ENCODE data around the gene CBFA2T2.

DNA sequence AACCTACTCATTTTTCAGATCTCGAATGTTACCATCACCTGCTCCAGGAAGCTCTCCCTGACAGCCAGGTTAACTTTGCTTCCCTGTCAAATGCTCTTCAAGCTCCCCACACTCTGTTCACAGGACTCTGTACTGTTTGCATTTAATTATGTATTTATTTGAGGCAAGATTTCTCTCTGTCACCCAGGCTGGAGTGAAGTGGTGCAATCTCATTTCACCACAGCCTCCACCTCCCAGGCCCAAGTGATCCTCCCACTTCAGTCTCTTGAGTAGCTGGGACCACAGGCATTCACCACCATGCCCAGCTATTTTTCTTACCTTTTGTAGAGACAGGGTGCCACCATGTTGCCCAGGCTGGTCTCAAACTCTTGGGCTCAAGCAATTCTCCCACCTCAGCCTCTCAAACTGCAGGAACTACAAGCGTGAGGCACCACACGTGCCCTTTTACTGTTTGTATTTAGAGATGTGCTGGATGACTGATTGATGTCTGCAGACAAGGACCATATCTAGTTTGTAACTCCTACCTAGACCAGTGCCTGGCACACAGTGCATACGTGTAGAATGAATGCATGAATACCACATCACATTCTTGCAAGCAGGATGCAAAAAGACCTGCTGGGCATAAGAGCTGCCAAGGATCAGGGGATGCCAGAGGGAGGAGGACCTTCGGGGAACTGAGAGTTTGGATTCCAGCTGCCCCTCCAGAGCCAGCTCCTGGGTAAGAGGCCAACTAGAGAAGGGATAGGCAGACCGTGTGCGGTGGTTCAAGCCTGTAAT is 15.6 kb upstream of the CBFA2T2 start:
- TF ChIP-seq, protein P1, sequence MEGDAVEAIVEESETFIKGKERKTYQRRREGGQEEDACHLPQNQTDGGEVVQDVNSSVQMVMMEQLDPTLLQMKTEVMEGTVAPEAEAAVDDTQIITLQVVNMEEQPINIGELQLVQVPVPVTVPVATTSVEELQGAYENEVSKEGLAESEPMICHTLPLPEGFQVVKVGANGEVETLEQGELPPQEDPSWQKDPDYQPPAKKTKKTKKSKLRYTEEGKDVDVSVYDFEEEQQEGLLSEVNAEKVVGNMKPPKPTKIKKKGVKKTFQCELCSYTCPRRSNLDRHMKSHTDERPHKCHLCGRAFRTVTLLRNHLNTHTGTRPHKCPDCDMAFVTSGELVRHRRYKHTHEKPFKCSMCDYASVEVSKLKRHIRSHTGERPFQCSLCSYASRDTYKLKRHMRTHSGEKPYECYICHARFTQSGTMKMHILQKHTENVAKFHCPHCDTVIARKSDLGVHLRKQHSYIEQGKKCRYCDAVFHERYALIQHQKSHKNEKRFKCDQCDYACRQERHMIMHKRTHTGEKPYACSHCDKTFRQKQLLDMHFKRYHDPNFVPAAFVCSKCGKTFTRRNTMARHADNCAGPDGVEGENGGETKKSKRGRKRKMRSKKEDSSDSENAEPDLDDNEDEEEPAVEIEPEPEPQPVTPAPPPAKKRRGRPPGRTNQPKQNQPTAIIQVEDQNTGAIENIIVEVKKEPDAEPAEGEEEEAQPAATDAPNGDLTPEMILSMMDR (conservative IDR thresholded peaks at IDR 0.05; ENCODE audit: low read depth, low read length), result no peak
- TF ChIP-seq EZH2 (IDR thresholded peaks at IDR 0.05; ENCODE audit: borderline replicate concordance, low read depth, low read length, poor library complexity, severe bottlenecking), result no peak

All from A673 (cell line).